Peyer's patch (tissue), 4 donors: ENCODE results near the gene MCTP2.

ENCODE experiments used
- CTCF ChIP-seq, 6 experiments: fragments of 450-650 bp in 4 of 6; fragments of 200-600 bp in 2 of 6; sonication (generic) in 1 of 6; IDR thresholded peaks; one replicate each; pipeline ENCODE4 v1.5.1; 2017 to 2019; ENCODE audit warnings: antibody characterized with exemption in 6 of 6, mild to moderate bottlenecking in 3 of 6, moderate library complexity in 1 of 6
- POLR2A ChIP-seq, 2 donors: fragments of 450-650 bp; IDR thresholded peaks; one replicate each; pipeline ENCODE4 v1.5.1; 2017; ENCODE audit warnings: antibody characterized with exemption in 2 of 2, mild to moderate bottlenecking in 2 of 2, moderate library complexity in 2 of 2

DNA sequence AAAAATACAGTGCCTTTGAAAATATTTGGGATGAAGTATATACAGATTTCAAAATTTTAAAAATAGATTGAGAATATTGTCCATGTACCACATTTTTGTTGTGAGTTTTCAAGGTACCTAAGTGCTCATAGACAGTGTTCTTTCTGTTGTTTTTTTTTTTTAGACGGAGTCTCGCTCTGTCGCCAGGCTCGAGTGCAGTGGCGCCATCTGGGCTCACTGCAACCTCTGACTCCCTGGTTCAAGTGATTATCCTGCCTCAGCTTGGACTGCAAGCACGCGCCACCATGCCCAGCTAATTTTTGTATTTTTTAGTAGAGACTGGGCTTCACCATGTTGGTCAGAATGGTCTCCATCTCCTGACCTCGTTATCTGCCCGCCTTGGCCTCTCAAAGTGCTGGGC, 223.9 kb downstream of the MCTP2 start:
- TF ChIP-seq CTCF (IDR thresholded peaks at IDR 0.05), result no peak
- TF ChIP-seq POLR2A (IDR thresholded peaks at IDR 0.05), result no peak
